A549 (cell line): Measurements from ENCODE around the gene DMRT2. TPM values are rescaled to one million over a fixed set of nuclear protein-coding genes. Genes with fewer than 3 reads are reported as not detected.

Source experiments
- ATAC-seq, 2 experiments: fragments of 200-7000 bp in 1 of 2; fragments of >200 bp in 1 of 2; cut with Nextera tagmentation in 1 of 2; cut with Tn5 transposase in 1 of 2; 3 replicates each; pipeline versions ENCODE4 v1.8.0 to v1.9.1; 2018 to 2020; ENCODE audit warnings: mild to moderate bottlenecking in 1 of 2, moderate library complexity in 1 of 2
- CTCF ChIA-PET: fragments of 300-600 bp; sonication (Branson Sonifier 250); formaldehyde crosslinking; extraction: SDS; loops from one replicate; lab custom pipeline; 2021; ENCODE audit warnings: antibody characterized with exemption, inconsistent platforms; lab: Yijun Ruan, JAX
- POLR2A ChIA-PET: fragments of 350-600 bp; formaldehyde crosslinking; extraction: SDS; loops from one replicate; lab custom pipeline; 2021; ENCODE audit warnings: antibody characterized with exemption, inconsistent platforms; lab: Yijun Ruan, JAX
- DNase-seq, 2 experiments: peaks; one replicate each; pipeline versions ENCODE4 v3.0.0 to v3.0.0-alpha.2; 2011 to 2016; ENCODE audit warnings: low read depth in 1 of 2, low spot score in 1 of 2
- FAIRE-seq: peaks from 2 replicates; lab custom pipeline; 2011; peaks lifted over from hg19 to GRCh38; lab: Jason Lieb, UNC
- H3K27ac ChIP-seq, 2 experiments: fragments of >200 bp; sonication (Bioruptor Twin); formaldehyde crosslinking; 3 replicates each; pipeline ENCODE4 v1.5.1; 2016 to 2017
- H3K4me1 ChIP-seq: fragments of >200 bp; sonication (Bioruptor Twin); formaldehyde crosslinking; 3 replicates; pipeline ENCODE4 v1.6.1; 2016
- H3K4me2 ChIP-seq: fragments of >200 bp; sonication (Bioruptor Twin); formaldehyde crosslinking; 3 replicates; pipeline ENCODE4 v1.6.1; 2016
- H3K4me3 ChIP-seq: fragments of >200 bp; sonication (Bioruptor Twin); formaldehyde crosslinking; 3 replicates; pipeline ENCODE4 v1.5.1; 2016
- H3K9me3 ChIP-seq: fragments of >200 bp; sonication (Bioruptor Twin); formaldehyde crosslinking; 3 replicates; pipeline ENCODE4 v1.6.1; 2016
- BHLHE40 ChIP-seq: IDR thresholded peaks from 2 replicates; pipeline ENCODE4 v1.6.1; 2012; ENCODE audit warnings: low read depth, low read length, inconsistent platforms
- CBX8 ChIP-seq: fragments of 200-600 bp; sonication (generic); IDR thresholded peaks from 2 replicates; pipeline ENCODE4 v1.6.1; 2016
- CHD2 ChIP-seq: fragments of 150-350 bp; IDR thresholded peaks from 2 replicates; pipeline ENCODE4 v1.6.1; 2014; ENCODE audit warnings: low read length; ENCODE audit not compliant: partially characterized antibody
- CHD4 ChIP-seq: fragments of 200-600 bp; sonication (generic); IDR thresholded peaks from 2 replicates; pipeline ENCODE4 v1.6.1; 2016; ENCODE audit warnings: antibody characterized with exemption, mild to moderate bottlenecking, borderline replicate concordance
- EHF ChIP-seq: fragments of 250-450 bp; sonication (Bioruptor Pico); IDR thresholded peaks from 2 replicates; pipeline ENCODE4 v1.5.0; 2020; ENCODE audit warnings: mild to moderate bottlenecking
- EHMT2 ChIP-seq: fragments of 200-600 bp; sonication (generic); IDR thresholded peaks from 2 replicates; pipeline ENCODE4 v1.6.1; 2016; ENCODE audit warnings: antibody characterized with exemption, low read depth, mild to moderate bottlenecking, moderate library complexity
- ESRRA ChIP-seq: fragments of 150-350 bp; IDR thresholded peaks from 2 replicates; pipeline ENCODE4 v1.6.1; 2014; ENCODE audit warnings: mild to moderate bottlenecking, low read length, borderline replicate concordance
- FOSL2 ChIP-seq, 2 experiments: fragments of 450-650 bp in 1 of 2; fragments of >200 bp in 1 of 2; sonication (Bioruptor Twin) in 1 of 2; formaldehyde crosslinking; IDR thresholded peaks; 2 replicates each; pipeline versions ENCODE4 v1.5.0 to v1.6.1; 2016 to 2020; ENCODE audit warnings: mild to moderate bottlenecking in 1 of 2, moderate library complexity in 1 of 2
- FOXS1 ChIP-seq: fragments of 250-450 bp; sonication (Bioruptor Pico); IDR thresholded peaks from 2 replicates; pipeline ENCODE4 v1.5.0; 2020; ENCODE audit warnings: mild to moderate bottlenecking, moderate library complexity
- HEYL ChIP-seq: fragments of 250-450 bp; sonication (Bioruptor Pico); IDR thresholded peaks from 2 replicates; pipeline ENCODE4 v1.8.0; 2021; ENCODE audit warnings: mild to moderate bottlenecking, moderate library complexity
- HOXB5 ChIP-seq: fragments of 250-450 bp; sonication (Bioruptor Pico); IDR thresholded peaks from 2 replicates; pipeline ENCODE4 v1.5.0; 2020; ENCODE audit warnings: mild to moderate bottlenecking, moderate library complexity
- KDM5A ChIP-seq: fragments of 200-600 bp; sonication (generic); IDR thresholded peaks from 2 replicates; pipeline ENCODE4 v1.6.1; 2016; ENCODE audit warnings: antibody characterized with exemption, mild to moderate bottlenecking
- MAFK ChIP-seq: fragments of 450-650 bp; IDR thresholded peaks from 2 replicates; pipeline ENCODE4 v1.6.1; 2014; ENCODE audit not compliant: partially characterized antibody
- MAZ ChIP-seq: fragments of 150-350 bp; IDR thresholded peaks from 2 replicates; pipeline ENCODE4 v1.6.1; 2014; ENCODE audit warnings: antibody characterized with exemption, low read depth, low read length, borderline replicate concordance
- MYC ChIP-seq: IDR thresholded peaks from 2 replicates; pipeline ENCODE4 v1.6.1; 2012; ENCODE audit warnings: mild to moderate bottlenecking, inconsistent platforms, low read length, improper control_type of control experiment, borderline replicate concordance
- NFE2L2 ChIP-seq: fragments of 150-350 bp; conservative IDR thresholded peaks from 2 replicates; pipeline ENCODE4 v1.6.1; 2014; ENCODE audit warnings: low read length
- NR3C1 ChIP-seq: fragments of >200 bp; sonication (Bioruptor Twin); formaldehyde crosslinking; IDR thresholded peaks from 3 replicates; pipeline ENCODE4 v1.6.1; 2017
- POLR2AphosphoS2 ChIP-seq: conservative IDR thresholded peaks from 2 replicates; pipeline ENCODE4 v1.6.1; 2012; ENCODE audit warnings: low read length, improper control_type of control experiment, inconsistent platforms
- RARB ChIP-seq: fragments of 250-450 bp; sonication (Bioruptor Pico); IDR thresholded peaks from 2 replicates; pipeline ENCODE4 v1.8.0; 2021; ENCODE audit warnings: mild to moderate bottlenecking, moderate library complexity
- RCOR1 ChIP-seq: fragments of 150-350 bp; IDR thresholded peaks from 2 replicates; pipeline ENCODE4 v1.6.1; 2014; ENCODE audit warnings: antibody characterized with exemption, low read length, low read depth
- RFX5 ChIP-seq: fragments of 450-650 bp; IDR thresholded peaks from 2 replicates; pipeline ENCODE4 v1.7.1; 2014; ENCODE audit warnings: antibody characterized with exemption, mild to moderate bottlenecking, moderate library complexity
- TFCP2L1 ChIP-seq: fragments of 250-450 bp; sonication (Bioruptor Pico); IDR thresholded peaks from 2 replicates; pipeline ENCODE4 v1.5.0; 2021; ENCODE audit warnings: mild to moderate bottlenecking
- ZSCAN20 ChIP-seq: fragments of 250-450 bp; sonication (Bioruptor Pico); IDR thresholded peaks from 2 replicates; pipeline ENCODE4 v1.8.0; 2022; ENCODE audit warnings: mild to moderate bottlenecking, moderate library complexity
- WGBS: methylation state at CpG from one replicate; pipeline ENCODE4 v1.1.6; 2017; ENCODE audit errors: missing lambda C conversion rate; 5-methylcytosine and 5-hydroxymethylcytosine counted together
- polyA minus RNA-seq: library from RNA; depleted of rRNA, polyadenylated mRNA; stranded (reverse); fragments of >200 nt; gene quantifications from 2 replicates; pipeline ENCODE4 v1.2.3, GENCODE V29; 2011; rRNA and poly(A)+ RNA removed
- polyA plus RNA-seq, 4 experiments: library from polyadenylated mRNA; depleted of rRNA in 3 of 4; stranded (reverse); fragments of >200 nt; fragmentation: RNase III in 1 of 4; extraction: RNeasy Plus Mini Kit Qiagen cat#74134 plus additional on column Dnase treatment in 1 of 4; gene quantifications; 2 replicates in 3 of 4; 3 replicates in 1 of 4; pipeline ENCODE4 v1.2.3, GENCODE V29; 2011 to 2017
- TF ChIP-seq, protein P1 (sequence below): IDR thresholded peaks from 2 replicates; pipeline ENCODE4 v1.6.1; 2012

Gene DMRT2
- polyA plus RNA-seq (2011; rRNA removed), result not detected in 2 replicates
- 0.05 TPM in 2 replicates for polyA plus RNA-seq (2012; cell fraction: cytosol; rRNA removed)
- 0.01 and 0.06 TPM in 2 replicates for polyA plus RNA-seq (2012; cell fraction: nucleus; rRNA removed)
- polyA plus RNA-seq (2017; fragmentation: RNase III; extraction: RNeasy Plus Mini Kit Qiagen cat#74134 plus additional on column Dnase treatment), result 0.06 TPM in 1 of 3 replicates, not detected in the others
- not detected in 2 replicates for polyA minus RNA-seq

GRCh38 chr9:1050125-1050895, at the start of gene DMRT2:
DMRT2 (plus strand) TSS chr9:1050357; CDS start chr9:1051614, 1,257 bp downstream.
- no peak within 1 kb of the TSS for H3K27ac ChIP-seq
- peak; percentile 92 to 96 for ATAC-seq
- H3K4me1 ChIP-seq, result peaks cover 3% of the 10 kb centered on the region; the same call in 2 of the 3 replicates
- DNase-seq, result peak; percentile 81 to 85
- no peak for FAIRE-seq
- CTCF ChIA-PET, result no interaction called here
- no peaks in the 10 kb centered on the region for H3K9me3 ChIP-seq
- POLR2A ChIA-PET, result no interaction called here
- peak within 1 kb of the TSS; percentile 71 for H3K4me2 ChIP-seq
- H3K4me3 ChIP-seq, result peak within 1 kb of the TSS; percentile 9; the same call in 1 of the 3 replicates
- WGBS, result 22% methylated on average over 46 of the region's 48 CpGs
- no peak for TF ChIP-seq ZSCAN20 (CRISPR knock-in tag)
- 0 out of 2 replicates have a peak, but pooled peaks have one; percentile 26 for TF ChIP-seq RFX5

DNA sequence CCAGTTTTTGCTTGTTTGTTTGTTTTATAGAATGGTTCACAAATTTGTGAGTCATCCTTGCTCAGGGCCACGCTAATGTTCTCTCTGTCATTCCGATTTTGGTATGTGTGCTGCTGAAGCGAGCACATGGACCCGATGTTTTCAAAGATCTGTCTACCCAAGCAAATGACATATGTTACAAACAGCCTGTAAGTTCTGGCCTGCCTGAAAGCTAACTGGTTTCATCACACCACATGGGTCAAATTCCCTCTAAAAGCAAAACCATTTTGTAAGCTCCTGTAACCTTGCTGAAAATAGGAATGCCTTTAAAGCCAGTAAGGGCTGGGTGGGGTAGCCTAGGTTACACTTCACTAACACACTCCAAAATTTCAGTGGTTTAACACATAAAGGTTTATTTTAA, 48.3 kb upstream of the DMRT2 start:
- Histone ChIP-seq H3K27ac (no peak overlapping the region), H3K4me3 (no peak overlapping the region), H3K4me2 (no peak overlapping the region), H3K4me1 (peaks cover 4% of the 10 kb centered on the region; the same call in 1 of the 3 replicates), H3K9me3 (peaks cover 23% of the 10 kb centered on the region)
- TF ChIP-seq EHF (CRISPR knock-in tag) (no peak), POLR2AphosphoS2 (no peak), ZSCAN20 (CRISPR knock-in tag) (no peak), RARB (no peak), CHD4 (no peak), MYC (no peak), HOXB5 (CRISPR knock-in tag) (no peak), FOSL2 (IDR thresholded peaks at IDR 0.05) (no peak), FOSL2 (CRISPR knock-in tag; IDR thresholded peaks at IDR 0.05) (no peak)
- TF ChIP-seq, protein P1, sequence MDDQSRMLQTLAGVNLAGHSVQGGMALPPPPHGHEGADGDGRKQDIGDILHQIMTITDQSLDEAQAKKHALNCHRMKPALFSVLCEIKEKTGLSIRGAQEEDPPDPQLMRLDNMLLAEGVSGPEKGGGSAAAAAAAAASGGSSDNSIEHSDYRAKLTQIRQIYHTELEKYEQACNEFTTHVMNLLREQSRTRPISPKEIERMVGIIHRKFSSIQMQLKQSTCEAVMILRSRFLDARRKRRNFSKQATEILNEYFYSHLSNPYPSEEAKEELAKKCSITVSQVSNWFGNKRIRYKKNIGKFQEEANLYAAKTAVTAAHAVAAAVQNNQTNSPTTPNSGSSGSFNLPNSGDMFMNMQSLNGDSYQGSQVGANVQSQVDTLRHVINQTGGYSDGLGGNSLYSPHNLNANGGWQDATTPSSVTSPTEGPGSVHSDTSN, result no peak
- ATAC-seq (no peak), DNase-seq (no peak), FAIRE-seq (no peak)
- ChIA-PET POLR2A (no interaction called here), CTCF (interaction anchor here (1.1 to 6.4 kb wide), 4 partner anchors 8 to 238 kb away, joined by 3 to 54 read pairs (median 14); no protein-coding TSS in a partner anchor)
- WGBS, result 41% methylated on average over 4 of the region's 4 CpGs

- no peak overlapping the region for H3K4me3 ChIP-seq
- H3K4me1 ChIP-seq, result peaks cover 4% of the 10 kb centered on the region; the same call in 1 of the 3 replicates
- DNase-seq (no peak), ATAC-seq (no peak), FAIRE-seq (no peak)
- H3K4me2 ChIP-seq, result no peak overlapping the region
- TF ChIP-seq BHLHE40, result no peak
- no peak for TF ChIP-seq TFCP2L1 (CRISPR knock-in tag)
- no peak for TF ChIP-seq HEYL (CRISPR knock-in tag)
- no peak for TF ChIP-seq KDM5A
- no peak for TF ChIP-seq NR3C1
- no peak for TF ChIP-seq MAFK
- TF ChIP-seq NFE2L2, result no peak
- no peak for TF ChIP-seq RCOR1
- no peak for TF ChIP-seq CHD2
- TF ChIP-seq CBX8, result no peak
- TF ChIP-seq FOXS1 (CRISPR knock-in tag), result no peak
- TF ChIP-seq MAZ, result no peak
- TF ChIP-seq EHMT2, result no peak
- TF ChIP-seq ESRRA, result no peak
- TF ChIP-seq ZSCAN20 (CRISPR knock-in tag), result no peak
- ChIA-PET POLR2A (interaction anchor here (0.5 kb wide), 1 partner anchor 99 kb away, joined by 7 read pairs; no protein-coding TSS in a partner anchor), CTCF (interaction anchor here (0.6 to 6.4 kb wide), 5 partner anchors 9 to 656 kb away, joined by 3 to 54 read pairs (median 5); no protein-coding TSS in a partner anchor)
- H3K9me3 ChIP-seq, result peaks cover 22% of the 10 kb centered on the region
- WGBS, result 51% methylated on average over 2 of the region's 2 CpGs
- H3K27ac ChIP-seq, result no peak overlapping the region
Measured at GRCh38 chr9:1002678-1003077, 47.5 kb upstream of the DMRT2 start.
